ENCODE measurements around the gene HTR3B. TPM values are rescaled to one million over a fixed set of nuclear protein-coding genes. Genes with fewer than 3 reads are reported as not detected.

The HTR3B gene
- total RNA-seq: not detected
- not detected for polyA plus RNA-seq (2013, experiment 1 of 2)
- not detected for polyA plus RNA-seq (2013, experiment 2 of 2)
- long read RNA-seq, experiment 1: 0 reads
- long read RNA-seq, experiment 2: 0 reads
- long read RNA-seq, experiment 3: 0 reads
- long read RNA-seq, experiment 4: 0 reads

- no peaks in the 10 kb centered on the region for H3K9me3 Mint-ChIP-seq
- Histone ChIP-seq H3K9me3 (ENCODE audit: control insufficient read depth, low read length) (no peaks in the 10 kb centered on the region), H3K4me1 (ENCODE audit: control insufficient read depth, insufficient read depth, low read length) (no peaks in the 10 kb centered on the region), H3K27me3 (ENCODE audit: control insufficient read depth, insufficient read depth, low read length, poor library complexity, severe bottlenecking) (no peaks in the 10 kb centered on the region), H3K9ac (ENCODE audit: extremely low read depth, low read length, poor library complexity, severe bottlenecking) (no peak within 1 kb of the TSS), H3K36me3 (ENCODE audit: control insufficient read depth, insufficient read depth, low read length) (no peaks in the 10 kb centered on the region), H3K4me3 (ENCODE audit: low read length) (no peak within 1 kb of the TSS), H3K27ac (ENCODE audit: low read depth, low read length) (no peak within 1 kb of the TSS)
- H3K27ac Mint-ChIP-seq: no peak within 1 kb of the TSS
- H3K4me1 Mint-ChIP-seq: peaks cover 12% of the 10 kb centered on the region
- 74 to 77% methylated on average over 6 of the region's 6 CpGs for WGBS, 2 experiments (ENCODE audit: insufficient coverage in 1 of 2, insufficient read length in 1 of 2)
- no peaks in the 10 kb centered on the region for H3K27me3 Mint-ChIP-seq (ENCODE audit: insufficient read depth)
- peak; percentile 60 for DNase-seq
- TF ChIP-seq CTCF (conservative IDR thresholded peaks at IDR 0.05): no peak
- no peak within 1 kb of the TSS for H3K4me3 Mint-ChIP-seq
- H3K36me3 Mint-ChIP-seq (ENCODE audit: low read depth): no peaks in the 10 kb centered on the region
These were observed at the start of gene HTR3B for GRCh38 chr11:113904379-113905101. HTR3B (plus strand) TSS chr11:113904796; CDS start chr11:113904934, 138 bp downstream.

- Histone ChIP-seq H3K9me3 (ENCODE audit: control insufficient read depth, low read length) (no peaks in the 10 kb centered on the region), H3K4me1 (ENCODE audit: control insufficient read depth, insufficient read depth, low read length) (no peaks in the 10 kb centered on the region), H3K27ac (ENCODE audit: low read depth, low read length) (no peak overlapping the region), H3K27me3 (ENCODE audit: control insufficient read depth, insufficient read depth, low read length, poor library complexity, severe bottlenecking) (no peaks in the 10 kb centered on the region), H3K4me3 (ENCODE audit: low read length) (no peak overlapping the region), H3K9ac (ENCODE audit: extremely low read depth, low read length, poor library complexity, severe bottlenecking) (no peak overlapping the region), H3K36me3 (ENCODE audit: control insufficient read depth, insufficient read depth, low read length) (peaks cover 26% of the 10 kb centered on the region)
- Mint-ChIP-seq H3K27me3 (ENCODE audit: insufficient read depth) (no peaks in the 10 kb centered on the region), H3K4me3 (no peak overlapping the region), H3K9me3 (no peaks in the 10 kb centered on the region), H3K27ac (no peak overlapping the region), H3K4me1 (peaks cover 16% of the 10 kb centered on the region), H3K36me3 (ENCODE audit: low read depth) (peaks cover 29% of the 10 kb centered on the region)
- 76 to 90% methylated on average over 5 to 6 of the region's 6 CpGs for WGBS, 2 experiments (ENCODE audit: insufficient coverage in 1 of 2, insufficient read length in 1 of 2)
- TF ChIP-seq CTCF (conservative IDR thresholded peaks at IDR 0.05): no peak
- DNase-seq: no peak
These were observed 48.8 kb upstream of the HTR3B start for GRCh38 chr11:113855803-113856202.

- Mint-ChIP-seq H3K27ac (peak overlapping the region; percentile 11), H3K4me1 (peaks cover 16% of the 10 kb centered on the region), H3K4me3 (no peak overlapping the region), H3K36me3 (ENCODE audit: low read depth) (peaks cover 18% of the 10 kb centered on the region), H3K27me3 (ENCODE audit: insufficient read depth) (no peaks in the 10 kb centered on the region), H3K9me3 (no peaks in the 10 kb centered on the region)
- Histone ChIP-seq H3K9me3 (ENCODE audit: control insufficient read depth, low read length) (no peaks in the 10 kb centered on the region), H3K27ac (ENCODE audit: low read depth, low read length) (no peak overlapping the region), H3K4me1 (ENCODE audit: control insufficient read depth, insufficient read depth, low read length) (no peaks in the 10 kb centered on the region), H3K36me3 (ENCODE audit: control insufficient read depth, insufficient read depth, low read length) (peaks cover 20% of the 10 kb centered on the region), H3K9ac (ENCODE audit: extremely low read depth, low read length, poor library complexity, severe bottlenecking) (no peak overlapping the region), H3K4me3 (ENCODE audit: low read length) (no peak overlapping the region), H3K27me3 (ENCODE audit: control insufficient read depth, insufficient read depth, low read length, poor library complexity, severe bottlenecking) (no peaks in the 10 kb centered on the region)
- DNase-seq: no peak
- no peak for TF ChIP-seq CTCF (conservative IDR thresholded peaks at IDR 0.05)
- WGBS, 2 experiments (ENCODE audit: insufficient coverage in 1 of 2, insufficient read length in 1 of 2): 95 to 96% methylated on average over 4 of the region's 5 CpGs
These were observed 47.4 kb upstream of the HTR3B start for GRCh38 chr11:113856966-113857759.

Data from endodermal cell (in vitro differentiated cells).